GM23338 (cell line): ENCODE results near the gene PPP2R5E. TPM values are rescaled to one million over a fixed set of nuclear protein-coding genes. Genes with fewer than 3 reads are reported as not detected.

Experiments used
- ATAC-seq: fragments of 200-7000 bp; cut with Tn5 transposase; 3 replicates; pipeline ENCODE4 v1.9.1; 2020
- DNase-seq: peaks from one replicate; pipeline ENCODE4 v3.0.0-alpha.2; 2015; ENCODE audit warnings: low spot score
- H2AFZ ChIP-seq: fragments of 200-600 bp; sonication (generic); 2 replicates; pipeline ENCODE4 v1.8.0; 2016; ENCODE audit warnings: antibody characterized with exemption, mild to moderate bottlenecking, moderate library complexity
- H3F3A ChIP-seq: fragments of 200-600 bp; sonication (generic); replicated peaks from 2 replicates; pipeline ENCODE4 v1.8.0; 2017; ENCODE audit warnings: antibody characterized with exemption, mixed run types, low read depth
- H3K27ac ChIP-seq: fragments of 200-600 bp; sonication (generic); 2 replicates; pipeline ENCODE4 v1.6.1; 2016; ENCODE audit warnings: low read depth
- H3K27me3 ChIP-seq: fragments of 200-600 bp; sonication (generic); 2 replicates; pipeline ENCODE4 v1.8.0; 2016; ENCODE audit warnings: mild to moderate bottlenecking, mixed run types, moderate library complexity; ENCODE audit not compliant: insufficient read depth
- H3K36me3 ChIP-seq: fragments of 200-600 bp; sonication (generic); 2 replicates; pipeline ENCODE4 v1.8.0; 2016; ENCODE audit warnings: mild to moderate bottlenecking; ENCODE audit not compliant: insufficient read depth
- H3K4me1 ChIP-seq: fragments of 200-600 bp; sonication (generic); 2 replicates; pipeline ENCODE4 v1.8.0; 2016; ENCODE audit warnings: mild to moderate bottlenecking, moderate library complexity; ENCODE audit not compliant: insufficient read depth
- H3K4me2 ChIP-seq: fragments of 200-600 bp; sonication (generic); 2 replicates; pipeline ENCODE4 v1.7.1; 2017; ENCODE audit warnings: mixed run types
- H3K4me3 ChIP-seq: fragments of 200-600 bp; sonication (generic); 2 replicates; pipeline ENCODE4 v1.6.1; 2016; ENCODE audit warnings: mixed run types
- H3K79me2 ChIP-seq: fragments of 200-600 bp; sonication (generic); replicated peaks from 2 replicates; pipeline ENCODE4 v1.8.0; 2017; ENCODE audit warnings: mild to moderate bottlenecking; ENCODE audit not compliant: insufficient read depth
- H3K9me2 ChIP-seq: fragments of 200-600 bp; sonication (generic); 2 replicates; pipeline ENCODE4 v1.8.0; 2017; ENCODE audit not compliant: insufficient read depth
- H4K20me1 ChIP-seq: fragments of 200-600 bp; sonication (generic); replicated peaks from 2 replicates; pipeline ENCODE4 v1.8.0; 2017; ENCODE audit warnings: mild to moderate bottlenecking; ENCODE audit not compliant: insufficient read depth
- H3K27ac Mint-ChIP-seq: 2 replicates; pipeline ENCODE4 v1.8.0; 2020; ENCODE audit warnings: inconsistent platforms, mild to moderate bottlenecking, moderate library complexity, mixed read lengths
- H3K27me3 Mint-ChIP-seq: 3 replicates; pipeline ENCODE4 v1.8.0; 2022; ENCODE audit warnings: low read depth, mild to moderate bottlenecking, moderate library complexity, mixed read lengths, inconsistent platforms; ENCODE audit not compliant: insufficient read depth, poor library complexity
- H3K36me3 Mint-ChIP-seq: 3 replicates; pipeline ENCODE4 v1.8.0; 2021; ENCODE audit warnings: low read depth, mild to moderate bottlenecking, inconsistent platforms, moderate library complexity, mixed read lengths
- H3K4me1 Mint-ChIP-seq: 3 replicates; pipeline ENCODE4 v1.8.0; 2020; ENCODE audit warnings: mild to moderate bottlenecking, inconsistent platforms, mixed read lengths
- H3K4me3 Mint-ChIP-seq: 3 replicates; pipeline ENCODE4 v1.8.0; 2021; ENCODE audit warnings: moderate library complexity, mild to moderate bottlenecking, inconsistent platforms, mixed read lengths
- H3K9me3 Mint-ChIP-seq: 3 replicates; pipeline ENCODE4 v1.8.0; 2020; ENCODE audit warnings: moderate library complexity, mild to moderate bottlenecking, inconsistent platforms, mixed read lengths
- ETS1 ChIP-seq: IDR thresholded peaks from 2 replicates; pipeline ENCODE4 v1.6.1; 2016; ENCODE audit warnings: antibody characterized with exemption
- EZH2phosphoT487 ChIP-seq: fragments of 200-600 bp; sonication (generic); IDR thresholded peaks from one replicate; pipeline ENCODE4 v1.8.1; 2018; ENCODE audit warnings: antibody characterized with exemption; ENCODE audit not compliant: unreplicated experiment
- JUNB ChIP-seq: IDR thresholded peaks from one replicate; pipeline ENCODE4 v1.6.1; 2016; ENCODE audit warnings: antibody characterized with exemption; ENCODE audit not compliant: unreplicated experiment
- POLR2AphosphoS5 ChIP-seq: IDR thresholded peaks from 2 replicates; pipeline ENCODE4 v1.6.1; 2016; ENCODE audit warnings: antibody characterized with exemption, low read depth
- REST ChIP-seq: IDR thresholded peaks from one replicate; pipeline ENCODE4 v1.6.1; 2018; ENCODE audit warnings: antibody characterized with exemption; ENCODE audit not compliant: unreplicated experiment
- STAT1 ChIP-seq: IDR thresholded peaks from one replicate; pipeline ENCODE4 v1.6.1; 2016; ENCODE audit warnings: antibody characterized with exemption; ENCODE audit not compliant: unreplicated experiment
- ZNF462 ChIP-seq: fragments of 250-450 bp; sonication (Bioruptor Pico); IDR thresholded peaks from 2 replicates; pipeline ENCODE4 v1.5.0; 2020; ENCODE audit warnings: mild to moderate bottlenecking, moderate library complexity
- polyA plus RNA-seq: library from polyadenylated mRNA; unstranded; fragments of >200 nt; fragmentation: Nextera tagmentation; extraction: Ambion mirVana; gene quantifications from 2 replicates; pipeline ENCODE4 v1.2.1, GENCODE V29; 2016
- total RNA-seq: library from RNA; depleted of rRNA; stranded (reverse); fragments of >200 nt; shearing (Covaris generic); gene quantifications from 2 replicates; pipeline ENCODE4 v1.2.3, GENCODE V29; 2014
- TF ChIP-seq, protein P1 (sequence below), 2 experiments: fragments of 200-600 bp in 1 of 2; sonication (generic) in 1 of 2; conservative IDR thresholded peaks; 2 replicates each; pipeline versions ENCODE4 v1.5.1 to v1.6.1; 2016 to 2017; ENCODE audit warnings: antibody characterized with exemption in 2 of 2, low read depth in 2 of 2, mild to moderate bottlenecking in 2 of 2, moderate library complexity in 1 of 2

The PPP2R5E gene
- total and polyA plus RNA-seq, 2 experiments from 2014 or later, result 40.9 to 45.5 TPM

DNA sequence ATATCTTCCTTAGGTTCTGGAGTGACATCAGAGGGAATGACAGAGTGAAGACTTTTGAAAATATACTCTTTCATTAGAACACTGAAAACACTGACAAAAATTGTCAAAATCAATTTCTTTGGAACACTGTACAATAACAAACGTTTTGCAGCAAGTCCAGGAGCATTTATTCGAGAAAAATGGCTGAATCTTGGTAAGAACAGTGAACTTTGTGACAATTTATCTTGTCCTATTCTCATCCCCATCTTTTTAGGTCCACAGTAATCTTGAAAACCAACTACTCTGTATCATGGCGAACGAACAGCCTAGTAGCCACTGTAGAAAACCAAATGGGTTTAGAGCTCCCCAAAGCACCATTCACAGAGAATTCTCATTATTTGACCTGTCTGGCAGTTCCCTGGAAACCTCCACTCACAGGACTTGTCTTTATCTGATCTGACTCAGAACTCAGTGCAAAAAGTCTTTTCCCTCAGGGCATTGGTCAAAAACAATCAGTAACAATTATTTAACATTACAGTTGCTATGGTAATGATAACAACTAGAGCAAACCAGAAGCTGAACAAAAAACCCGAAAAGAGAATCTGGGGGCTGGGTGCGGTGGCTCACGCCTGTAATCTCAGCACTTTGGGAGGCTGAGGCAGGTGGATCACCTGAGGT, 20.3 kb upstream of the PPP2R5E start (continued):
- TF ChIP-seq ZNF462 (CRISPR knock-in tag) (no peak), POLR2AphosphoS5 (no peak), REST (no peak)

DNA sequence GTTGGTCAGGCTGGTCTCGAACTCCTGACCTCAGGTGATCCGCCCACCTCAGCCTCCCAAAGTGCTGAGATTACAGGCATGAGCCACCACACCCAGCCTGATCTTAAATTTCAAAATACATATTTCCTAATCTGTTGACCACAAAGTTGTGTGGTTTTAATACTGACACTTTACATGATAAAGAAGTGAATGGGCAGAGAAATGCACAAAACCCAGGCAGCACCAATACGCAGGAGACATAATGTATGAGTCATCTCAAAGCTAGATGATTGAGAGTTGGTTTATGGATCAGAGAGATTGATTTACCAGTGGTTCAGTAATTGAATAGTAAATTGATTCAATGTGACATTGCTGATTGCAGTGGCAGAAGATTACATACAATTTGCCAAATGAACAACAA, 19.2 kb upstream of the PPP2R5E start:
- H3K4me3 Mint-ChIP-seq, result no peak overlapping the region
- TF ChIP-seq EZH2phosphoT487, result no peak
- no peak for TF ChIP-seq JUNB
- TF ChIP-seq REST, result no peak
- no peak for TF ChIP-seq ETS1
- TF ChIP-seq STAT1, result no peak
- TF ChIP-seq, protein P1, sequence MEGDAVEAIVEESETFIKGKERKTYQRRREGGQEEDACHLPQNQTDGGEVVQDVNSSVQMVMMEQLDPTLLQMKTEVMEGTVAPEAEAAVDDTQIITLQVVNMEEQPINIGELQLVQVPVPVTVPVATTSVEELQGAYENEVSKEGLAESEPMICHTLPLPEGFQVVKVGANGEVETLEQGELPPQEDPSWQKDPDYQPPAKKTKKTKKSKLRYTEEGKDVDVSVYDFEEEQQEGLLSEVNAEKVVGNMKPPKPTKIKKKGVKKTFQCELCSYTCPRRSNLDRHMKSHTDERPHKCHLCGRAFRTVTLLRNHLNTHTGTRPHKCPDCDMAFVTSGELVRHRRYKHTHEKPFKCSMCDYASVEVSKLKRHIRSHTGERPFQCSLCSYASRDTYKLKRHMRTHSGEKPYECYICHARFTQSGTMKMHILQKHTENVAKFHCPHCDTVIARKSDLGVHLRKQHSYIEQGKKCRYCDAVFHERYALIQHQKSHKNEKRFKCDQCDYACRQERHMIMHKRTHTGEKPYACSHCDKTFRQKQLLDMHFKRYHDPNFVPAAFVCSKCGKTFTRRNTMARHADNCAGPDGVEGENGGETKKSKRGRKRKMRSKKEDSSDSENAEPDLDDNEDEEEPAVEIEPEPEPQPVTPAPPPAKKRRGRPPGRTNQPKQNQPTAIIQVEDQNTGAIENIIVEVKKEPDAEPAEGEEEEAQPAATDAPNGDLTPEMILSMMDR (conservative IDR thresholded peaks at IDR 0.05; ENCODE audit: low read depth in 2 of 2), result no peak

More for the DNA sequence above, 19.2 kb upstream of the PPP2R5E start:
- no peak overlapping the region for H3K4me2 ChIP-seq
- ATAC-seq, result no peak
- no peaks in the 10 kb centered on the region for H3K27me3 ChIP-seq
- no peak for DNase-seq
- no peaks in the 10 kb centered on the region for H3K79me2 ChIP-seq
- no peaks in the 10 kb centered on the region for H3K9me2 ChIP-seq
- H2AFZ ChIP-seq, result no peak overlapping the region
- H3K9me3 Mint-ChIP-seq, result no peaks in the 10 kb centered on the region
- H3K4me3 ChIP-seq, result no peak overlapping the region
- no peak overlapping the region for H3K27ac Mint-ChIP-seq
- H3K36me3 ChIP-seq, result no peaks in the 10 kb centered on the region
- H3K4me1 Mint-ChIP-seq, result no peaks in the 10 kb centered on the region
- H3K4me1 ChIP-seq, result no peaks in the 10 kb centered on the region
- H4K20me1 ChIP-seq, result no peaks in the 10 kb centered on the region
- no peaks in the 10 kb centered on the region for H3K27me3 Mint-ChIP-seq
- no peaks in the 10 kb centered on the region for H3K36me3 Mint-ChIP-seq
- H3F3A ChIP-seq, result no peaks in the 10 kb centered on the region
- no peak overlapping the region for H3K27ac ChIP-seq
